ENCODE measurements around the gene DRC3.
"Not testable (repeated sequence)": the region's sequence is repeated elsewhere in the genome, so short reads cannot be mapped to it uniquely, and the experiment has no call there.

DRC3 gene

DNA sequence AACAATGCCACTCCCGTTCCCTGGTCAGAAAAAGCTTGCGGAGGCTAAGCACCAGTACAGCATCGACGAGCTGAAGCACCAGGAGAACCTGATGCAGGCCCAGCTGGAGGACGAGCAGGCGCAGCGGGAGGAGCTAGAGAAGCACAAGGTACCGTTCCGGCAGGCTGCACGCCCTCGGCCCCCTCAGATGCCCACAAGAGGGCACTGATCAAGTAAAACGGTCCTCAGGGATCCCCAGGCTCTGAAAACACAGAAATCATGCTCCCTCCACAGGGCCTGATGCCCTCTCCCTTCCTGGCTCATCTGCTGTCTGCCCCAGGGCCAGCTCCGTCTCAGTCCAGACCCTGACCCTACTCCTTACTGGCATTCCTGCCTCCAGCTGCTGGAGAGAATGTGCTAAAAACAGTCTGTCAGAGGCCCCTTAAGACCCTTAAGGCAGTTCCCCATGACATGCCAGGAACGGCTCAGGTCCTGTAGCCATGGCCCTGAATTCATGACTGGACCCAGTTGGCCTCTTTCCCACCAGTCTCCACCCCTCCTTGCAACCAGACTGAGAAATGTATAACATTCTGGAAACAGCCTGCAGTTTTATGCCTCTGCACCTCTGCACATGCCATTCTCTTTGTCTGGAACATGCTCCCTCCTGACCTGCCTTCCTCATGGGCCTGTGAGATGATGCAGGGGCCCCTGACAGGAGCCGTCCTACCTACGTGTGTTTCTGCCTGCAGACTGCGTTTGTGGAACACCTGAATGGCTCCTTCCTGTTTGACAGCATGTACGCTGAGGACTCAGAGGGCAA, 21.8 kb downstream of the DRC3 start:
- DNase-seq: no peak

GRCh38 chr17:17995887-17996286, 23.2 kb downstream of the DRC3 start:
- not testable (repeated sequence) for DNase-seq

DNA sequence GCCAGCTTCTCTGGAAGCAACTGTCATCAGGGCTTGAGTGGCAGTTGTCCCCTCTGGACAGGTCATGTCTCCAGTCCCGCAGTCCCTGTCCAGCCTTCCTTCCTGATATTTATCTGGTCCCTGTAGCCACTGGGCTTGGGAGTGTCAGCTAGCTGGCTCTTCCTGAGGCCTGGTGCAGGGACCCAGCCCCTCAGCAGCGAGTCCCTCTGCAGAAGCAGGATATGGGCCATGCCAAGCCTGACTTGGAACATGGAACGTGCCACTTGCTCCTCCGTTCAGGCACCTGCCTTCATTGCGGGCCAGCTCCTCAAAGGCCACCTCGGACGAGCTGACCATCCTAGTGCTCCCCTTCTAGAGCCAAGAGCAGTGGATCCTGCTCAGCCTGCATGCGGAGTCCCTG, 26.3 kb downstream of the DRC3 start:
- DNase-seq: no peak

- no peak for DNase-seq
Observed at GRCh38 chr17:17999364-18000029, 26.8 kb downstream of the DRC3 start.

GRCh38 chr17:18000030-18000408, 27.4 kb downstream of the DRC3 start:
- no peak for DNase-seq

GRCh38 chr17:18002171-18002570, 29.5 kb downstream of the DRC3 start:
- no peak for DNase-seq

DNA sequence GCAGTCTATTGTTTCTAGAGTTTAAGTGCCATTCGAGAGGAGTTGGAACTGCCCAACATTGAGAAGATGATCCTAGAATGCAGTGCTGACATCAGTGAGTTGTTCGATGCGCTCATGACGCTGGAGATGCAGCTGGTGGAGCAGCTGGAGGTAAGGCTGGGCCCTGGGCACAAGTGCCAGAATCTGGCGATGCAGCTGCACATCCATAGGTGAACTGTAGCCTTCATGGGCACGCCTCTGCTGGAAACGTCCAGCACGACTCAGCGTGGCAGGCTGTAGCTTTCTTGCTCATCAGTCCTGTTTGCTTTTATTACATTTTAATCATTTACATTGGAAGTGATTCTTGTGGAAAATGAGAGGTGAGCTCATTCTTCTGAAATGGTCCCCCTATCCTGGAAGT, 31.7 kb downstream of the DRC3 start:
- DNase-seq: peak; percentile 41

DNA sequence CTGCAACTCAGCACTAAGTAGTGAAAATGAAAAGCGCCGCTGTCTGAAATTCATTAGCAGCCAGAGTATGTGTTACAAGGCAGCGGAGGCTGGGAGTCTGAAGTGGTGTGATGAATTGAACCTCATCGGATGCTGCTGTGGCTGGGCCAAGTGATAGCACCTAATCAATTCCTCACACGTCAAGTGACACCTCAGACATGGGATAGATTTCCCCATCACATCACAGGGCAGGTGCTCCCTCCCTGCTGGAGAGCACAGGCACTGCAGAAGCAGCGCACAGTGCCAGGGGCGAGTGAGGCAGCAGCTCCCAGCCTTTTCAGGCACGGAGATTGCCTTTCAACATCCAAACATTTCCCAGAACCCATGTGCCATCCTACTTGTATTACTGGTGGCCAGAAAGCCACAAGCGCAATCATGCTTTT, 32.2 kb downstream of the DRC3 start:
- no peak for DNase-seq

DNA sequence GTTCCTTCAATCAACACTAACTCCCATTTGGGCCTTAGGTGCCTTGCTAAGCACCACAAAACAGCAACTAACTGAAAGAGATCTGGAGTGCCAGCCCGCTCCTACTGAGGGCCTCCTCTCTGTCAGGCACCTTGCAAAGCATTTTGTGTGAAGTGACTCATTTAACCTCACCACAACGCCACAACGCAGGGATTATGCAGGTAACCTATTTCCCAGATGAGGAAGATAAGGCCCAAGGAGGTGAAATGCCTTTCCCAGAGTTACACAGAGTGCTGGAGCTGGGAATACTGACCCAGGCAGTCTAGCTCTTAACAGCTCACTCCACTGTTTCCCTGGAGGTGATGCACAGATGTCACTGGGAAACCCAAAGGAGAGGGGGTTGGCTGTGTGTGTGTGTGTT, 32.8 kb downstream of the DRC3 start:
- no peak for DNase-seq

DNA sequence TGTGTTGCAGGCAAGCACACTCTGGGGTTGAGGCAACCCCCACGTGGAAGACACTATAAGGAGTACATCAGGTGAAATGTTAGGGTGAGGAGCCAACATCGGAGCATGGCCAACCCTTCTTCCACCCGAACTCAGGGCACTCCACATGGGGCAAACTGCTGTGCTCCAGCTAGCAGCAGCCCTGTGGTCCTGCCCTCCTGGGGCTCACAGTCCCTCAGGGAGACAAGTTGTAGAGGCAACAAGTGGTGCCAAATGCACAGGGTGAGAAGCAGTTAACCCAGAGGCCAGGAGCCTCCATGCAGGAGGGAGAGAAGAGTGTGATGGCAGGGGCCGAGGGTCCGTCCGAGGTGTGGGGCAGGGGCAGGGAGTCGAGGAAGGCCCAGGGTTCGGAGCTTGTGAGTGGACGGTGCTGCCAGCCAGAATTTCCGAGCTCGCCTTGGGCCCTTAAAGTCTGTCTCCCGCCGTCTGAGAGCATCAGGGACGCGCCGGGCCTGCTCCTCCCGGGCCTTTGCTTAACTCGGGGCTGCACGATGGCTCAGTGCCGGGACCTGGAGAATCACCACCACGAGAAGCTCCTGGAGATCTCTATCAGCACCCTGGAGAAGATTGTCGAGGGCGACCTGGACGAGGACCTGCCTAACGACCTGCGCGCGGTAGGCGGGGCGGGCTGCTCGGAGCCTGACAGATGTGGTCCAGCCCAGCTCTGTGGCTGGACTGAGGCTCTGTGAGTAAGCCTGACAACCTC, 34.0 kb downstream of the DRC3 start:
- DNase-seq: no peak

GRCh38 chr17:18008496-18009268, 36.0 kb downstream of the DRC3 start:
- DNase-seq: no peak

- no peak for DNase-seq
Observed at GRCh38 chr17:18009609-18010420, 37.2 kb downstream of the DRC3 start.

GRCh38 chr17:18011286-18011685, 38.6 kb downstream of the DRC3 start:
- DNase-seq: no peak

- no peak for DNase-seq
Observed at GRCh38 chr17:18014006-18014405, 41.3 kb downstream of the DRC3 start.

DNA sequence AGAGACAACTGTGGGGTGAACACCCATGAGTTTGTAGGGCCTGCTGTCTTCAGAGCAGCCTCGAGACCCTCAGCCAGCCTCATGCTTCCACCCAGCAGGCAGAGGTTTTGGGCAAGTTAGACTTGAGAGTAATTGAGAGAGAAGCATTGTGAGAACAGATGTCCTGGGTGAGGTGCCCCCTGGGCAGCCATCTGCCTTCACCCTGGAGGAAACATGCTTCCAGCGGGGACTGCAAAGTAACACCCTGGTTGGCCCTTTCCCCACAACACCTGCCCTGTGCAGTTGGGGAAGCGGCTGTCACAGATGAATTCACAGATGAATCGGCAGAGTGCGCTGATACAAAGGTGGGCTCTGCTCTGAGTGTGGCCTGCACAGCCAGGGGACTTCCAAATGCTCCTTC, 42.9 kb downstream of the DRC3 start:
- DNase-seq: no peak

- no peak for DNase-seq
Observed at GRCh38 chr17:18016426-18016825, 43.8 kb downstream of the DRC3 start.

- no peak for DNase-seq
Observed at GRCh38 chr17:18017958-18018357, 45.3 kb downstream of the DRC3 start.

DNA sequence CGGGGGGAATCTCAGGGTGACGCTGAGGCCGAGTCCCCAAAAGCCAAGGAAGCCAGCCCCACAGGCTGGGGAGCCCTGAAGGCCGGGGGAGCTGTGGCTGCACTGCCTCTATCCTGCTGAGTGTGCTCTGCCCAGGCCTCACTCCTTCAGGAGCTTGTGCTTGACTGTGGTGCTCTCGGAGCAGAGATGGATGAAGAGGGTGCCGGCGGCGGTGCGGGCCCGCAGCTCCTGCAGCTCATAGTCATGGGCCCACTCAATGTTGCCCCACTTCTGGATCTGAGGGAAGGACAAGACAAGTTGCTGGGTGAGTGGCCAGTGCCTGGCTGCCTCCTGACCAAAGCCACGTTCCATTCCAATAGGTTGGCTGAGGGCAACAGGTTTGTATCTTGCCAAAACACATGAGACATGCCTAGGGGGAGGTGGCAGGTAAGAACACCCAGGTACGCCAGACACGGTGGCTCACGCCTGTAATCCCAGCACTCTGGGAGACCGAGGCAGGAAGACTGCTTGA, 45.8 kb downstream of the DRC3 start:
- DNase-seq: no peak

GRCh38 chr17:18019838-18020154, 47.1 kb downstream of the DRC3 start:
- no peak for DNase-seq

GRCh38 chr17:18020971-18021370, 48.3 kb downstream of the DRC3 start:
- DNase-seq: no peak

- DNase-seq: no peak
Observed at GRCh38 chr17:18021372-18021771, 48.7 kb downstream of the DRC3 start.

All from femur (tissue), 1 donor.